H1 (cell line): ENCODE results near the gene ARNT2. TPM values are rescaled to one million over a fixed set of nuclear protein-coding genes. Genes with fewer than 3 reads are reported as not detected.

Experiments
- ATF3 ChIP-seq: IDR thresholded peaks from 2 replicates; pipeline ENCODE4 v1.6.1; 2011; ENCODE audit warnings: low read depth, mild to moderate bottlenecking, low read length; ENCODE audit not compliant: insufficient read depth
- CTCF ChIP-seq, 3 experiments: IDR thresholded peaks; 1 replicate in 2 of 3; 2 replicates in 1 of 3; pipeline versions ENCODE4 v1.5.1 to v1.6.1; 2011; ENCODE audit warnings: low read length in 3 of 3, mild to moderate bottlenecking in 3 of 3, inconsistent platforms in 2 of 3, low read depth in 1 of 3, moderate library complexity in 1 of 3; ENCODE audit not compliant: insufficient read depth in 1 of 3; ENCODE audit errors: control extremely low read depth in 1 of 3
- RFX5 ChIP-seq: IDR thresholded peaks from 2 replicates; pipeline ENCODE4 v1.6.1; 2011; ENCODE audit warnings: low read depth, low read length, improper control_type of control experiment, borderline replicate concordance
- YY1 ChIP-seq: IDR thresholded peaks from 2 replicates; pipeline ENCODE4 v1.6.1; 2011; ENCODE audit warnings: low read depth, mild to moderate bottlenecking, low read length
- polyA plus RNA-seq, 7 experiments: library from polyadenylated mRNA; depleted of rRNA in 3 of 7; stranded (reverse) in 5 of 7; unstranded in 2 of 7; fragments of >200 nt in 5 of 7; fragments of 200-250 nt in 2 of 7; gene quantifications; 1 replicate in 5 of 7; 2 replicates in 1 of 7; 4 replicates in 1 of 7; pipeline versions ENCODE4 v1.2.1 to v1.2.3, GENCODE V29; 2011 to 2013; ENCODE audit warnings: missing spikeins in 2 of 7, mixed read lengths in 2 of 7
- total RNA-seq: library from RNA; stranded (reverse); fragmentation: NEBNext Ultra II Directional; extraction: Animal tissue kit (Norgen Biotek cat#: 25700); gene quantifications from 2 replicates; pipeline ENCODE4 v1.2.1, GENCODE V29; 2021
- TF ChIP-seq, protein P1 (sequence below): fragments of 300-600 bp; sonication (generic); IDR thresholded peaks from 2 replicates; pipeline ENCODE4 v1.7.1; 2012; ENCODE audit warnings: low read length, moderate library complexity, mild to moderate bottlenecking, inconsistent platforms; ENCODE audit not compliant: insufficient replicate concordance
- TF ChIP-seq, protein P2 (sequence below): IDR thresholded peaks from 2 replicates; pipeline ENCODE4 v1.6.1; 2012; ENCODE audit warnings: inconsistent platforms

Gene ARNT2
- total and polyA plus RNA-seq, 2 of the 8 experiments (the other 6 are each of a cell fraction or from before 2014, with no cell fraction given) = 9.5 to 14.6 TPM

- TF ChIP-seq, protein P1, sequence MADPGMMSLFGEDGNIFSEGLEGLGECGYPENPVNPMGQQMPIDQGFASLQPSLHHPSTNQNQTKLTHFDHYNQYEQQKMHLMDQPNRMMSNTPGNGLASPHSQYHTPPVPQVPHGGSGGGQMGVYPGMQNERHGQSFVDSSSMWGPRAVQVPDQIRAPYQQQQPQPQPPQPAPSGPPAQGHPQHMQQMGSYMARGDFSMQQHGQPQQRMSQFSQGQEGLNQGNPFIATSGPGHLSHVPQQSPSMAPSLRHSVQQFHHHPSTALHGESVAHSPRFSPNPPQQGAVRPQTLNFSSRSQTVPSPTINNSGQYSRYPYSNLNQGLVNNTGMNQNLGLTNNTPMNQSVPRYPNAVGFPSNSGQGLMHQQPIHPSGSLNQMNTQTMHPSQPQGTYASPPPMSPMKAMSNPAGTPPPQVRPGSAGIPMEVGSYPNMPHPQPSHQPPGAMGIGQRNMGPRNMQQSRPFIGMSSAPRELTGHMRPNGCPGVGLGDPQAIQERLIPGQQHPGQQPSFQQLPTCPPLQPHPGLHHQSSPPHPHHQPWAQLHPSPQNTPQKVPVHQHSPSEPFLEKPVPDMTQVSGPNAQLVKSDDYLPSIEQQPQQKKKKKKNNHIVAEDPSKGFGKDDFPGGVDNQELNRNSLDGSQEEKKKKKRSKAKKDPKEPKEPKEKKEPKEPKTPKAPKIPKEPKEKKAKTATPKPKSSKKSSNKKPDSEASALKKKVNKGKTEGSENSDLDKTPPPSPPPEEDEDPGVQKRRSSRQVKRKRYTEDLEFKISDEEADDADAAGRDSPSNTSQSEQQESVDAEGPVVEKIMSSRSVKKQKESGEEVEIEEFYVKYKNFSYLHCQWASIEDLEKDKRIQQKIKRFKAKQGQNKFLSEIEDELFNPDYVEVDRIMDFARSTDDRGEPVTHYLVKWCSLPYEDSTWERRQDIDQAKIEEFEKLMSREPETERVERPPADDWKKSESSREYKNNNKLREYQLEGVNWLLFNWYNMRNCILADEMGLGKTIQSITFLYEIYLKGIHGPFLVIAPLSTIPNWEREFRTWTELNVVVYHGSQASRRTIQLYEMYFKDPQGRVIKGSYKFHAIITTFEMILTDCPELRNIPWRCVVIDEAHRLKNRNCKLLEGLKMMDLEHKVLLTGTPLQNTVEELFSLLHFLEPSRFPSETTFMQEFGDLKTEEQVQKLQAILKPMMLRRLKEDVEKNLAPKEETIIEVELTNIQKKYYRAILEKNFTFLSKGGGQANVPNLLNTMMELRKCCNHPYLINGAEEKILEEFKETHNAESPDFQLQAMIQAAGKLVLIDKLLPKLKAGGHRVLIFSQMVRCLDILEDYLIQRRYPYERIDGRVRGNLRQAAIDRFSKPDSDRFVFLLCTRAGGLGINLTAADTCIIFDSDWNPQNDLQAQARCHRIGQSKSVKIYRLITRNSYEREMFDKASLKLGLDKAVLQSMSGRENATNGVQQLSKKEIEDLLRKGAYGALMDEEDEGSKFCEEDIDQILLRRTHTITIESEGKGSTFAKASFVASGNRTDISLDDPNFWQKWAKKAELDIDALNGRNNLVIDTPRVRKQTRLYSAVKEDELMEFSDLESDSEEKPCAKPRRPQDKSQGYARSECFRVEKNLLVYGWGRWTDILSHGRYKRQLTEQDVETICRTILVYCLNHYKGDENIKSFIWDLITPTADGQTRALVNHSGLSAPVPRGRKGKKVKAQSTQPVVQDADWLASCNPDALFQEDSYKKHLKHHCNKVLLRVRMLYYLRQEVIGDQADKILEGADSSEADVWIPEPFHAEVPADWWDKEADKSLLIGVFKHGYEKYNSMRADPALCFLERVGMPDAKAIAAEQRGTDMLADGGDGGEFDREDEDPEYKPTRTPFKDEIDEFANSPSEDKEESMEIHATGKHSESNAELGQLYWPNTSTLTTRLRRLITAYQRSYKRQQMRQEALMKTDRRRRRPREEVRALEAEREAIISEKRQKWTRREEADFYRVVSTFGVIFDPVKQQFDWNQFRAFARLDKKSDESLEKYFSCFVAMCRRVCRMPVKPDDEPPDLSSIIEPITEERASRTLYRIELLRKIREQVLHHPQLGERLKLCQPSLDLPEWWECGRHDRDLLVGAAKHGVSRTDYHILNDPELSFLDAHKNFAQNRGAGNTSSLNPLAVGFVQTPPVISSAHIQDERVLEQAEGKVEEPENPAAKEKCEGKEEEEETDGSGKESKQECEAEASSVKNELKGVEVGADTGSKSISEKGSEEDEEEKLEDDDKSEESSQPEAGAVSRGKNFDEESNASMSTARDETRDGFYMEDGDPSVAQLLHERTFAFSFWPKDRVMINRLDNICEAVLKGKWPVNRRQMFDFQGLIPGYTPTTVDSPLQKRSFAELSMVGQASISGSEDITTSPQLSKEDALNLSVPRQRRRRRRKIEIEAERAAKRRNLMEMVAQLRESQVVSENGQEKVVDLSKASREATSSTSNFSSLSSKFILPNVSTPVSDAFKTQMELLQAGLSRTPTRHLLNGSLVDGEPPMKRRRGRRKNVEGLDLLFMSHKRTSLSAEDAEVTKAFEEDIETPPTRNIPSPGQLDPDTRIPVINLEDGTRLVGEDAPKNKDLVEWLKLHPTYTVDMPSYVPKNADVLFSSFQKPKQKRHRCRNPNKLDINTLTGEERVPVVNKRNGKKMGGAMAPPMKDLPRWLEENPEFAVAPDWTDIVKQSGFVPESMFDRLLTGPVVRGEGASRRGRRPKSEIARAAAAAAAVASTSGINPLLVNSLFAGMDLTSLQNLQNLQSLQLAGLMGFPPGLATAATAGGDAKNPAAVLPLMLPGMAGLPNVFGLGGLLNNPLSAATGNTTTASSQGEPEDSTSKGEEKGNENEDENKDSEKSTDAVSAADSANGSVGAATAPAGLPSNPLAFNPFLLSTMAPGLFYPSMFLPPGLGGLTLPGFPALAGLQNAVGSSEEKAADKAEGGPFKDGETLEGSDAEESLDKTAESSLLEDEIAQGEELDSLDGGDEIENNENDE = no peak
- TF ChIP-seq RFX5 (no peak), ATF3 (no peak), CTCF (IDR thresholded peaks at IDR 0.05; ENCODE audit: control extremely low read depth in 1 of 3, insufficient read depth in 1 of 3, low read depth in 1 of 3, low read length in 3 of 3) (no peak), YY1 (no peak)
- TF ChIP-seq, protein P2, sequence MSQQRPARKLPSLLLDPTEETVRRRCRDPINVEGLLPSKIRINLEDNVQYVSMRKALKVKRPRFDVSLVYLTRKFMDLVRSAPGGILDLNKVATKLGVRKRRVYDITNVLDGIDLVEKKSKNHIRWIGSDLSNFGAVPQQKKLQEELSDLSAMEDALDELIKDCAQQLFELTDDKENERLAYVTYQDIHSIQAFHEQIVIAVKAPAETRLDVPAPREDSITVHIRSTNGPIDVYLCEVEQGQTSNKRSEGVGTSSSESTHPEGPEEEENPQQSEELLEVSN = no peak
These were observed 214.7 kb downstream of the ARNT2 start (continued) for GRCh38 chr15:80618685-80619400.
